Stimulated activated CD4-positive, alpha-beta T cell treated with anti-CD3 and anti-CD28 coated beads, Interleukin-2, amount 100 ng/mL, for 4 hours (primary cell): Measurements from ENCODE around the gene MRPS31.
"Not testable (repeated sequence)": the region's sequence is repeated elsewhere in the genome, so short reads cannot be mapped to it uniquely, and the experiment has no call there.

Experiments used
- DNase-seq: peaks from one replicate; pipeline ENCODE4 v3.0.0-alpha.2; 2020; ENCODE audit warnings: low read depth

Gene MRPS31

DNA sequence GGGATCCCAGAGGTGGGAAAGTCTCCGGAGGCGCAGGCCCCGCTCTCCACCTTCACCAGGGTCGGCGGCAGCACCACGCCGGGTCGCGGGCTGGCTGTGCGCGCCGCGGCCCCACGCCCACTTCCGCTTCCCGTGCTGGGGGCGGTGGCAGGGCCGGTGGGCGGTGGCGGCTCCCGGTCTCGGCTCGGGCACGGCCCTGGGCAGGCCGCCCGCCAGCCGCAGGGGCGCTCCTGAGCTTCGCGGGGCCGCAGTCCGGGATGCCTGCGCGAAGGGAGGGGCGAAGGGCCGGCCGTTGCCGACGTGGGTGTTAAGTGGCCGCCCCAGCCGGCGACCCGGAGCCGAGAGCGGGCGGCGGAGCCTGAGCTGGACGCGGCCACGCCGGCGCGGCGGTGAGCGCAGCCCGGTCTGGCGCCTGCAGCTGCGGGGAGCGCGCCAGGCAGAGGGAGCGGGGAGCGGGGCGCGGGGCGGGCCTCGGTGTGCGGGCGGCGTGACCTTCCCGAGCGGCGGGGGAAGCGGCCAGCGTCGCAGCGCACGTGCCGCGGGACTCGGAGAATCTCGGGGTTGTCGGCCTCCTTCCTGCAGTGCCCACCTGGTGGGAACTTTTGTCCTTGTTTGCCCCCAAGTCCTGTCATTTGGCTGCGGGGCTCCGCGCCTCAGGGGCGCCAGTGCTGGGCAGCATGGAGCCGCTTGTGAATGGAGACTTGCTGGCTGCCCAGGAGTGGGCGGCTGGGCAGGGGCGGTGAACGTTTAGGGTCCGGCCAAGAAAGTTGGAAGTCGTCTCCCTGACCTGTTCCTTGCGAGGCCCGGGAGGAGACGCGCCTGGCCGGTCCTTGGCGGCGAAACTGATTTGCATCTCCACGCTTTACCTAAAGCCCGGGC lies 18.5 kb upstream of the MRPS31 start, which contains the start of gene SLC25A15:
TSS of gene SLC25A15 (plus strand) at position 337 of the 879 bp plus-strand sequence. CDS start 3,616 bp downstream, outside the sequence.
- DNase-seq, result peak; percentile 60

DNA sequence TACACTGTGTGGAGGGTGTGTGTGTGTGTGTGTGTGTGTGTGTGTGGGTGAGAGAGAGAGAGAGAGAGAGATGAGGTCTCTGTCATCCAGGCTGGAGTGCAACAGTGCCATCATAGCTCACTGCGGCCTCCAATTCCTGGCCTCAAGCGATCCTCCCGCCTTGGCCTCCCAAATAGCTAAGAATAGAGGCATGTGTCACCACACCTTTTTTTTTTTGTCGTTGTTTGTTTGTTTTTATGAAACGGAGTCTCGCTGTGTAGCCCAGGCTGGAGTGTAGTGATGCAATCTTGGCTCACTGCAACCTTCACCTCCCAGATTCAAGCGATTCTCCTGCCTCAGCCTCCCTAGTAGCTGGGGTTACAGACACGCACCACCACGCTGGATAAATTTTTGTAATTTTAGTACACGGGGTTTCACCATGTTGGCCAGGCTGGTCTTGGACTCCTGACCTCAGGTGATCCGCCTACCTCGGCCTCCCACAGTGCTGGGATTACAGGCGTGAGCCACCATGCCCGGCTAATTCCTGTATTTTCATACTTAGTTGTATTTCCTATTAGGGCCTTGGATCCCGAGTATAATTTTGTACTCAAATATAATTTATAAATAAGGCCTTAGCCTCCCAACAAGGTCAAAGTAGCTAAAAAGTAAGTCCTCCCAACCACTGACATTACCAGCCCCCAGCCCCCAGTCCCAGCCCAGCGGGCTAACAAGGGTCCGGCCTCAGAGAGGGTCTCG lies 17.7 kb upstream of the MRPS31 start:
- DNase-seq, result not testable (repeated sequence)

DNA sequence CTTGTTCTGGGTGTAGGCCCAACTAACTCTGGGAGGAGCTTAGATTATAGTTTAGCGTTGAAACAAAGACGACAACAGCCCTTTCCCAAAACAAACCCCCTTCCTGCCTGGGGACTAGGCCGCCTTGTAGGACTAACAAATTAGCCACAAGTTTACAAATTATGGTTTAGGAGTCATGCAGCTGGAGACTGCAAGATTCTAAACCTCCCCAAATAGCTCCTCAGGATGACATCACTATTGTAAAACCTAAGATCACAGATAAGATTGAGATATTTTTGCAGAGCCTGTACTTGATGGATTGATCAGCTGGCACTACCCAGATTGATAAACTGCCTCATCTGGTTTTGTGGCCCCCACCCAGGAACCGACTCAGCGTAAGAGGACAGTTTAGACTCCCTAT lies 16.1 kb upstream of the MRPS31 start:
- no peak for DNase-seq

DNA sequence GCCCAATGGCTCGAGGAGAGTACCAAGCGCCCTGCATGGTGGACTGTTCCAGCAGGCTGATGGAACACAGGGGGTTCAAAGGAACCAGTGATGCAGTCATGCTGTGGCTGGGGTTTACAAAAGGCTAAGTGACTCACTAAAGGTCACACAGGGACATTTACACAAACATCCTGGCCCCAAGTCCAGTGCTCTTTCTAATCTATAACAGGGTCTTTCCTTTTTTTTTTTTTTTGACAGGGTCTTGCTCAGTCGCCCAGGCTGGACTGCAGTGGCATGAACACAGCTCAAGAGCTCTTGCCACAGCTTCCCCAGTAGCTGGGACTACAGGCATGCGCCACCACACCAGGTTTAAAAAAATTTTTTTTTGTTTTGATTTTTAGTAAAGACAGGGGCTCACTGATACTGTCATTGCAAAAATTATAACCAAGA lies 15.6 kb upstream of the MRPS31 start:
- DNase-seq, result no peak

DNA sequence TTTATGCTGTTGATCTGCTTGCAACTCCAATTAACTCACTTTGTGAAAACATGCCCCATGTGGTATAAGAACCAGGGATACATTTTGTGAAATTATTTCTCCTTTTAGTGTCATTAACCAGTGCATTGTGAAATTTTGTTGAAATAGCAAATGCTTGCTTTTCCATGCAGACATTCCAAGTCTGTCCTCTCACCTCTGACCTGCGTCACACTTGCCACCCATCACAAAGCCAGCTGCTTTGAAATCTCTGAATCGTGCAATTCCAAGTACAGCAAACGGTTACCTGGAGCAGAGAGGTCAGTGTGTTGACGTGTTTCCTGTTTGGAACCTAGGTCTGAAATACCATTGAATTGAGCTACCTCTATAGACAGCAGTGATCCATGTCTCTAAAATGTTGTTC lies 13.6 kb upstream of the MRPS31 start:
- no peak for DNase-seq

DNA sequence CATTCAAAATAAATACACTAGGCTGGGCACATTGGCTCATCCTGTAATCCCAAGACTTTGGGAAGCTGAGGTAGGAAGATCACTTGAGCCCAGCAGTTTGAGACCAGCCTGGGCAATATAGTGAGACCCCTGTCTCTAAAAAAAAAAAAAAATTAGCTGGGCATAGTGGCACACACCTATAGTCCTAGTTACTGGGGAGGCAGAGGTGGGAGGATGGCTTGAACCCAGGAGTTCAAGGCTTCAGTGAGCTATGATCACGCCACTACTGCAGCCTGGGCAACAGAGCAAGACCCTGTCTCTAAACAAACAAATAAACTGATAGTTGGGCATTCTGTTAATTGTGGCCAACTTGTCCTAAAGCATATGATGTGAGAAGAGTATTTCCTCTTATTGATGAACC lies 12.0 kb upstream of the MRPS31 start:
- DNase-seq, result not testable (repeated sequence)

DNA sequence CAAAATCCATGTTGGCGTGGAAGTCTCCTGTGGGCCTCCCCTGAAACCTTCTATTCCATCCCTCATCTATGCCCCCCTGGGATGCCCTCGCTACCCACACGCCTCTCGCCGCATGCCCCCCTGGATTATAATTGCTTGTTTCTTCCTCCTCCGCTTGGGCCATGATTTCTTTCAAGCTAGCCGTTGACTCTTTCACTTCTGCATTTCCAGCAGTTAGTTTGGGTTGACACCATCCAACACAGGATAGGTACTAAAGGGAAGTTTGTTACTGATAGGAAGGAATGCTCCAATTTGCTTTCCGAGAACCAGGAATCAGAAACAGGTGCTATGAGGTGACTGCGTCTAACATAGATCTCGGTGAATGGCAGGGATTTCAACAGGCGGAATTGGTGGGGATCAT lies 10.7 kb upstream of the MRPS31 start:
- DNase-seq, result no peak

DNA sequence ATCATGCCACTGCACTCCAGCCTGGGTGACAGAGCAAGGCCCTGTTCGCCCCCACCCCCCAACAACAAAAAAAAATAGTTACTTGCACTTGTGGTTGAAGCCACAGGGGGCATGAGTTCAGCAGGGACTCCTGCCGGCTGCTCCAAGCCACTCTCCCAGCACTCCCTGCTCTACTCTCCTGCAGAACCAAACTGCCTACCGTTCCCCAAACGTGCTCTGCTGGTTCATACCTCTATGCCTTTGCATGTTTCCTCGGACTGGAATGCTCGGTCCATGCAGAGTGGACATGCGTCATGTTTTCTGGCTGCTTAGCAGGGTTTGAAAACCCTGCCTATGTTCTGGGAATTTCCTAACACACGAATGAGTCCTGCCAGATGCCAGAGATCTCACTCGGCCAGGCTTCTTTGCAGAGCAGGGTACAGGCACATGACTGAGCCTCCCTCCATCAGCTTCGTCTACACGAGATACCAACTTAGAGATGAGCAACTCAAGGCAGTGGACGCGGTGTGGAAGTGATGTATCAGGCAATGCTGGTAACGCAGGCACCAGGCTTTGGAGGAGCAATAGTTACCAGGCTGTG lies 9.9 kb upstream of the MRPS31 start:
- no peak for DNase-seq

DNA sequence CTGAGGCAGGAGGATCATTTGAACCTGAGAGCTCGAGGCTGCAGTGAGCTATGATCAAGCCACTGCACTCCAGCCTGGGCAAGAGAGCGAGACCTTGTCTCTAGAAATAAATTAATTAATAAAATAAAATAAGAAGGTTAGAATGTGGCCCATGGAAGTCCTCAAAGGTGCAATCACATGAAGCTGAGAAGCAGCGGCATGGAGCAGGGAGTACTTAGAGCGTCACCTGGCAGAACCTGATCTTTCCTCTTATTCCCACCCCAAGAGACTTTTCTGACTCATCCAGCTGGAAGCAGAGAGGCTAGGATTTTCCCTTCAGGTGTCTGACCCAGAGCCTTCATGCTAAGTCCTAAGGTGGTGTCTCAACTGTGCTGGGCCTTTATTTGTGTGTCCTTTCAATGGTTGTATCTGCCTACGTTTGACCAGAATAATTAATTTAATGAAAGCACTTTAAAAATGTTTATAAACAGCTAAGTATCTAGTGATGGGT lies 8.9 kb upstream of the MRPS31 start:
- DNase-seq, result no peak

DNA sequence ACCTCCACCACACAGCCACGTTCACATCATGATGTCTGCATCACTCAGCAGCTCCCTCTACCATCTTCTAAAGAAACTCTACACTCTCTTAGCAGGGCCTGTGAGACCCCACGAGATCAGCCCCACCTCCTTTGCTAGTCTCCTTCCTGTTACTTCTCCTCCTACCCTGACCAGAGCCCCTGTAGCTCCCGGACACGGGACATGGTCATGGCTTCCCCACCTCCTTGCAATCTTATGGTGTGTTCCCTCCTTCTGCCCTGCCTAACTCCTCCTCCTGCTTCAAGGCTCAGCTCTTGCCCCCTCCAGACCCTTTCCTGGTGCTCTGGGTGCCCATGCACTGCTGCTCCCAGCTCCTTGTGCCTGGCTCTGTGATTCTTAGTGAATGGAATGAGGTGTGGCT lies 8.1 kb upstream of the MRPS31 start:
- DNase-seq, result no peak

DNA sequence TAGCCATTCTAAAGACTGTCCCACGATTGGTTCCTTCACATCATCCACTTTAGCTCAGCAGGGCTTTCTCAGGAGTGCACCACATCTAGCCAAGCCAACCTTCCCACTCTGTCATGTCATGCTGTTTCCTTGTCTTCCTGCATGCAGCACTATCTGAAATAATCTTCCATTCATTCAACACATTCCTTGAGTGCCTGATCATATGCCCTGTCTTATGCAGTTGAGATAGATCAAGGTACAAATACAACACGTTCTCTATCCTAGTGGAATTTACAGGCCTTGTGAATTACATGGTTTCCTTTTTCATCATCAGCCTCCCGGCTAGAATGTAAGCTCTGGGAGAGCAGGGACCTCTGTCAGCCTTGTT lies 6.8 kb upstream of the MRPS31 start:
- no peak for DNase-seq

DNA sequence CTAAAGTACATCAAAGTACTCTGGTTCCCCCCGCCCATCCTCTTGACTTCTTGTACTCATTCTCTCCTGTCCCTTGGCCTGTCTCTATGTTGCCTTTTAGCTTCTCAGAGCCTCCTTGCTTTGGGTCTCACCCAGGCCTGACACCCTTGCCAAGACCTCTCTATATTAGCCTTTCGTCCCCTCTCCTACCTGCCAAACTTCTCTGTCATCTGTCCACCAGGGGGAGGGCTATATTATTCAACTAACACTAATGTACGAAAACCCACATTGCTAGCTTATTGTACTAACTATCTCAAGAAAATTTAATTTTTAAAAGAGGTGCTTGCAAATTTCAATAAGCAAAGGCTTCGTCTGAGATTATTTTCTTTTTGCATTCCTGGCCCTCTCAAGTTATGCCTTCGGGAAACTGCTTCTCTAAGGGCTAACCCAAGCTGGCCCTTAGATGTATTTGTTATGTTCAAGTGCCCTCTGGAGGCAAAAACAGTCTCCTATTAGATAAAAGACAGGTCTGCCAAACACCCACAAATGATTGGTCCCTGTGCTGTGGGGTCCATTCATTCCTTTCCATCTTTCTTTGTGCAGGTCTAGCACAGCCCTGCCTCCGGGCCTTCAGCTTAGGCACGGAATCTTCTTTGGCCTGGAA lies 6.3 kb upstream of the MRPS31 start:
- no peak for DNase-seq

DNA sequence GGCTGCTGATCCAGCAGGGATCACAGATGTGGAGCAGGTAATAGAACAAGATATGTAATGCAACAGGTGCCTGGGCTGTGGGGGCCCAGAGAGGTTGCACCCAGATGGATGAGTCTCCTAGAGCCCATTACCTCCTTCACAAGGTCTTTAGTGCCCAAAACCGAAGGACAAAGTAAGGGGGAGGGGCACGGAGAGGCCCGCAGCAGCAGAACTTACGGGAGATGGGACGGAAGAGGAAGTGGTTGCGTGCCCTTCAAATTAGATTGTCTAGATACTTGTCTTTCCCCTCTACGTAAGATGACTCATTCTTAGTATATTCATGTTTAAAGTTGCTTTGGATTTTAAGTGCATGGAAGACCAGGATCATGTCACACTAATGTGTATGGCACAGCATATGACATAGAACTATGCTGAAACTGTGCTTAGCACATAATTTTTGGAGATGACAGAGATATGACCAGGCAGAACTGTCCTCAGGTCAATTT lies 5.7 kb upstream of the MRPS31 start:
- DNase-seq, result peak; percentile 60

DNA sequence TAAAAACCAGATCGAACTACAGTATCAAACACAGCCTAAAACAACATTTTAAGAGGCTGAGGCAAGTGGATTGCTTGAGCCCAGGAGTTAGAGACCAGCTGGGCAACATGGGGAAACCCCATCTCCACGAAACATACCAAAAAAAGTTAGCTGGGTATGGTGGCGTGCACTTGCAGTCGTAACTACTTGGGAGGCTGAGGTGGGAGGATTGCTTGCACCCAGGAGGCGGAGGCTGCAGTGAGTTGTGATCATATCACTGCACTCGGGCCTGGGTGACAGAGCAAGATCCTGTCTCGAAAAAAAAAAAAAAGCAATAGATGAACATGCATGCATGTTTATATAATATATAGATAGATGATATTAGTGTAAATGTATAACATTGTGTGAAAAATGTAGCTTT lies 5.2 kb upstream of the MRPS31 start:
- no peak for DNase-seq

DNA sequence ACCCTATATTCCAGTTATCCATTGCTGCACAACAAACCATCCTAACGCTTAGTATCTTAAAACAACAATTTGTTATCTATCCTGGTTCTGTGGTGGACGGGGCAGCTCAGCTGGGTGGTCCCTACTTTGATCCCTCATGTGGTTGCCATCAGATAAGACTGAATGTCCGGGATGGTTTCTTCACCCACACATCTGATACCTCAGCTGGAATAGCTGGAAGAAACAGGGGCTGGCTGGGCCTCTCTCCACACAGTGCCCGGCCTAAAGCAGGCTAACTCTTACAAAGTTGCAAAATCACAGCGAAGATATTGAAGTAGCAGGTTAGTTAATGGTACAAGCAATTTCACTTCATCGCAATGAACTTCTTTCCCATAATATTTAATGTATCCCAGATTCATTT lies 3.7 kb upstream of the MRPS31 start:
- no peak for DNase-seq

DNA sequence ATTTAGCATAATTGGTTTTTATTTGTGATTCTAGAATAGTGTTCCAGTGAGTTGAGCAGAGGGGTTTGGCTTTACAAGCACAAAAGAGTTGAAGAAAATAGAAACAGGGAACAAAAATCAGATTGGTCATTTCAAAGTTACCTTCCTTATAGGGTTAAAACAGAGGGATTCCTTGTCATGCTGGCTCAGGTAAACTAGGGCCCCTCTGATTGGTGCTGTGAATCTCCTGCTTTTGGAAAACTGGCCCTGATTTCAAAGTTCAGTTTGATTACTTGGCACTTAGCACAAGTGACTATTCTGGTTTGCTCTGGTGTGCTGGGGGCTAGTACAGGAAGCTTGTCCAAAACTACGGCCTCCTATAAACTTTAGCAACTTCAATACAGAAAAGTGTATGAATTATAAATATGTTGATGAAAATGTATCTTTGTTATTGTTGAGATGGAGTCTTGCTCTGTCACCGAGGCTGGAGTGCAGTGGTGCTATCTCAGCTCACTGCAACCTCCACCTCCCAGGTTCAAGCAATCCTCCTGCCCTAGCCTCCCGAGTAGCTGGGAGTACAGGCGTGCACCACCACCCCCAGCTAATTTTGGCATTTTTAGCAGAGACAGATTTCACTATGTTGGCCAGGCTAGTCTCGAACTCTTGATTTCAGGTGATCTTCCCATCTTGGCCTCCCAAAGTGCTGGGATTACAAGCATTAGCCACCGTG lies 1.9 kb upstream of the MRPS31 start:
- no peak for DNase-seq

DNA sequence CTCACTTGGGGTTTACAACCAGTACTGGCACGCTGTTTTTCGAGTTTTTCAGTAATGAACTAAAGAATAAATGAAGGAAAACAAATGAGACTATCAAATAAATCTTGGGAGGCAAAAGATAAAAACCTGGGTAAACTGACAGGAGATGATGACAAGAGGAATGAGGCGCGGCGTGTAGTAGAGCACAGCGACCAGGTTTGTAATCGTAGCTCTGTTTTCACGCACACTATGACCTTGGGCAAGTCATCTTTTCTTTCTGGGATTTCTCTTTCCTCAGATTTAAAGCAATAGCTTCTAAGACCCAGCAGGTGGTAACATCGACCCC lies 419 bp downstream of the MRPS31 start:
- DNase-seq, result no peak

DNA sequence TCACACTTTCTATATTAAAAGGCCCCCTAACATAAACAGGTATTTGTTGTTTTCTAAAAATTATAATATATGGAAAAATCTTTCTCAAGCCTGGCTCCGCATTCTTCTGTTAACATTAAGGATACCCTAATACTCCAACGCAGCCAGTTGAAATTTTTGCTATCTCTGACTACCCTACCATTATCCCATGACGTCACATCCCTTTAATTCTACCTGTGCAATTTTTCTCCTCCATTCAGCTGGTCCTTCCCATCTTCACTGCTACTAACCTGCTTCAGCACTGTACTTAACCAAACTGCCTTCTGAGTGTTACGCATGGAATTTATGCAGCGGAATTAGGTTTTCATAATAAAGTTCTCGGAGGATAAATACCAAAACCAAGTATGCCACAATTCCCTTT lies 1.0 kb downstream of the MRPS31 start:
- DNase-seq, result no peak

DNA sequence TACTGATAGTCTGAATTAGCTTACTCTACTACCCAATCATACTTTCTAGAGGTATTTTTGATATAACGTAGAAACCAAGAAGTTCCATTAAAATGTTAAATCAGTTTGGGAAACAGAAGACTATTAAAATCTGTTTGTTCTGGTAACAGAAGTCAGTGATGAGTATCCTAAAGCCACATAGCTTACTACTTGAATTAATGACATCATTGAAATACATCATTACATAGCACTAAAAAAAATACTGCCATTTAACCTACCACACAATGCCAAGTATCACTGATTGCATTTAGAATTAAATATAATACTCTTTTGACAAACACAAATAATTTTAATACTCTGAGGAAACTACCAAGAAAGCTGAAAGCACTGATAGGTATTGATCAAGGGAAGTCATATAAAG lies 5.4 kb downstream of the MRPS31 start:
- DNase-seq, result no peak

DNA sequence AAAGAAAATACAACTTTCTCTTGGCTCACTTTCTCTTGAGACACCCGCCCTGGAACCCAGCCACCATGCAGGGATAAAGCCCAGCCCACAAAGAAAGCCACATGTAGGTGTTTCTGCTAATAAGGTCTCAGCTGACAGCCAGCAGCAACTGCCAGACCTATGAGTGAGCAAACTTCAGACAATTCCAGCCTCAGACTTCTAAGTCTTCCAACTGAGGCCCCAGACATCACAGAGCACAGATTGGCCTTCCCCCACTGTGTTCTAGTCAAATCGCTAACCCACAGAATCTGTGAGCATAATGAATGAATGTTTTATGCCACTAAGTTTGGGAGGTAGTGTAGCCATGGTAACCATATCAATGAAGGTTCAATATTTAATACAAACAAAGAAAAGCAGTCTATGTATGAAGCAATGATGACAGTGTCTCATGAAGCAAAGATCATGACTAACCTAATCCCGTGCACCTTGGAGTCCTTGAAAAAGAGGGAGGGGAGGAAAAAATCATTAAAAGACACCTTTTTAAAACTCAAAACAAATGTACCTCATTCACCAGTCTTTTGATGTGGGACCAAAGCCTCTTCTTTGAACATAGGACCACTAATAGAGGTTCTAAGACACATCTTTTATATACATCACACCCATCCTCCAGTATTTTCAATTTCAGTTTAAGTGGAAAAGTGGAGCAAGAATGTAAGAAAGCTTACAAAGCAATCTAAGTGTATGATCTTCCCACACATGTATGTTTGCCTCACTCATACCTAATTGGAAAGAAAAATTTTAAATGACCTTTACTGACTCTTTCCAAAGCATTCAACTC lies 6.2 kb downstream of the MRPS31 start:
- DNase-seq, result no peak

DNA sequence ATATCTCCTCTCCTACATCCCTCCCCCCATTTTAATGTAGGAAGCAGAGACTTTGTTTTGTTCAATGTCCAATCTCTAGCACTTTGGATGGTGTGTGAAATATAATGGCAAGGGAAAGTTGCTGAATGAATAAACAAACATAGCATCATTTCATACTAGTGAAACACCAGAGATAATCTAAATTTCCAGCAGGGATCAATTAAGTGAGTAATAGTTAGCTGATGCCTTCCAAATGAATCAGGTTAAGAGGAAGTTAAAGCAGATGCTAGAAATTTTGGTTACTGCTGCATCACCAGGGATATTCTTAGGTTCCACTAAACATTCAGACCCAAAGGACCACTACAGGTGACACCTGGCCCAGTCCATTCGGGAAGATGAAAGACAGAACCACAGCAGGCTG lies 8.1 kb downstream of the MRPS31 start:
- DNase-seq, result no peak
